DMS53 treated with DMSO at 0.1 percent for 48 hours (cell line): ENCODE measurements around the gene BHMT.
"Not testable (repeated sequence)": the region's sequence is repeated elsewhere in the genome, so short reads cannot be mapped to it uniquely, and the experiment has no call there.

Source experiments
- DNase-seq: peaks from one replicate; lab custom pipeline; 2025; ENCODE audit not compliant: unreplicated experiment; lab: John Stamatoyannopoulos, UW

Gene BHMT

GRCh38 chr5:79111960-79112702 is 522 bp downstream of the BHMT start:
- DNase-seq = no peak

- no peak for DNase-seq
These were observed 1.1 kb downstream of the BHMT start for GRCh38 chr5:79112703-79113058.

- no peak for DNase-seq
These were observed 7.9 kb downstream of the BHMT start for GRCh38 chr5:79119486-79119885.

GRCh38 chr5:79120221-79120620 is 8.6 kb downstream of the BHMT start:
- no peak for DNase-seq

GRCh38 chr5:79122973-79123372 is 11.4 kb downstream of the BHMT start:
- no peak for DNase-seq

- no peak for DNase-seq
These were observed 13.0 kb downstream of the BHMT start for GRCh38 chr5:79124607-79125006.

- no peak for DNase-seq
These were observed 19.2 kb downstream of the BHMT start for GRCh38 chr5:79130781-79131180.

GRCh38 chr5:79133121-79133656 is 21.6 kb downstream of the BHMT start:
- peak; percentile 66 for DNase-seq

GRCh38 chr5:79133657-79134451 is 22.2 kb downstream of the BHMT start:
- DNase-seq = peak; percentile 70

GRCh38 chr5:79135790-79136553 is 24.4 kb downstream of the BHMT start:
- DNase-seq = no peak

GRCh38 chr5:79136618-79137017 is 25.0 kb downstream of the BHMT start:
- no peak for DNase-seq

GRCh38 chr5:79140553-79140952 is 28.9 kb downstream of the BHMT start:
- DNase-seq = no peak

- no peak for DNase-seq
These were observed 32.2 kb downstream of the BHMT start for GRCh38 chr5:79143684-79144379.

GRCh38 chr5:79147076-79147475 is 35.5 kb downstream of the BHMT start:
- no peak for DNase-seq

- no peak for DNase-seq
These were observed 37.8 kb downstream of the BHMT start for GRCh38 chr5:79149433-79149832.

- no peak for DNase-seq
These were observed 40.5 kb downstream of the BHMT start for GRCh38 chr5:79151942-79152671.

- no peak for DNase-seq
These were observed 45.7 kb downstream of the BHMT start for GRCh38 chr5:79157305-79157704.

- DNase-seq = not testable (repeated sequence)
These were observed 50.0 kb downstream of the BHMT start for GRCh38 chr5:79161647-79162046.

- DNase-seq = no peak
These were observed 56.4 kb downstream of the BHMT start for GRCh38 chr5:79168031-79168430.

GRCh38 chr5:79170661-79171060 is 59.1 kb downstream of the BHMT start:
- DNase-seq = no peak
